K562 treated with DMSO at 1 percent for 24 hours (cell line): ENCODE data around the gene ADAR. TPM values are rescaled to one million over a fixed set of nuclear protein-coding genes. Genes with fewer than 3 reads are reported as not detected.

Experiments used
- total RNA-seq: library from RNA; unstranded; fragments of 300-600 nt; gene quantifications from 2 replicates; pipeline ENCODE4 v1.2.3, GENCODE V29; 2022; ENCODE audit warnings: low read depth; ENCODE audit not compliant: insufficient read depth

ADAR gene, protein sequence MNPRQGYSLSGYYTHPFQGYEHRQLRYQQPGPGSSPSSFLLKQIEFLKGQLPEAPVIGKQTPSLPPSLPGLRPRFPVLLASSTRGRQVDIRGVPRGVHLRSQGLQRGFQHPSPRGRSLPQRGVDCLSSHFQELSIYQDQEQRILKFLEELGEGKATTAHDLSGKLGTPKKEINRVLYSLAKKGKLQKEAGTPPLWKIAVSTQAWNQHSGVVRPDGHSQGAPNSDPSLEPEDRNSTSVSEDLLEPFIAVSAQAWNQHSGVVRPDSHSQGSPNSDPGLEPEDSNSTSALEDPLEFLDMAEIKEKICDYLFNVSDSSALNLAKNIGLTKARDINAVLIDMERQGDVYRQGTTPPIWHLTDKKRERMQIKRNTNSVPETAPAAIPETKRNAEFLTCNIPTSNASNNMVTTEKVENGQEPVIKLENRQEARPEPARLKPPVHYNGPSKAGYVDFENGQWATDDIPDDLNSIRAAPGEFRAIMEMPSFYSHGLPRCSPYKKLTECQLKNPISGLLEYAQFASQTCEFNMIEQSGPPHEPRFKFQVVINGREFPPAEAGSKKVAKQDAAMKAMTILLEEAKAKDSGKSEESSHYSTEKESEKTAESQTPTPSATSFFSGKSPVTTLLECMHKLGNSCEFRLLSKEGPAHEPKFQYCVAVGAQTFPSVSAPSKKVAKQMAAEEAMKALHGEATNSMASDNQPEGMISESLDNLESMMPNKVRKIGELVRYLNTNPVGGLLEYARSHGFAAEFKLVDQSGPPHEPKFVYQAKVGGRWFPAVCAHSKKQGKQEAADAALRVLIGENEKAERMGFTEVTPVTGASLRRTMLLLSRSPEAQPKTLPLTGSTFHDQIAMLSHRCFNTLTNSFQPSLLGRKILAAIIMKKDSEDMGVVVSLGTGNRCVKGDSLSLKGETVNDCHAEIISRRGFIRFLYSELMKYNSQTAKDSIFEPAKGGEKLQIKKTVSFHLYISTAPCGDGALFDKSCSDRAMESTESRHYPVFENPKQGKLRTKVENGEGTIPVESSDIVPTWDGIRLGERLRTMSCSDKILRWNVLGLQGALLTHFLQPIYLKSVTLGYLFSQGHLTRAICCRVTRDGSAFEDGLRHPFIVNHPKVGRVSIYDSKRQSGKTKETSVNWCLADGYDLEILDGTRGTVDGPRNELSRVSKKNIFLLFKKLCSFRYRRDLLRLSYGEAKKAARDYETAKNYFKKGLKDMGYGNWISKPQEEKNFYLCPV
- total RNA-seq = 70.6 and 77.2 TPM in 2 replicates

GRCh38 chr1:154607609-154608396, at the start of gene ADAR:
ADAR (minus strand) TSS chr1:154608186; CDS start chr1:154608006, 180 bp downstream.

DNA sequence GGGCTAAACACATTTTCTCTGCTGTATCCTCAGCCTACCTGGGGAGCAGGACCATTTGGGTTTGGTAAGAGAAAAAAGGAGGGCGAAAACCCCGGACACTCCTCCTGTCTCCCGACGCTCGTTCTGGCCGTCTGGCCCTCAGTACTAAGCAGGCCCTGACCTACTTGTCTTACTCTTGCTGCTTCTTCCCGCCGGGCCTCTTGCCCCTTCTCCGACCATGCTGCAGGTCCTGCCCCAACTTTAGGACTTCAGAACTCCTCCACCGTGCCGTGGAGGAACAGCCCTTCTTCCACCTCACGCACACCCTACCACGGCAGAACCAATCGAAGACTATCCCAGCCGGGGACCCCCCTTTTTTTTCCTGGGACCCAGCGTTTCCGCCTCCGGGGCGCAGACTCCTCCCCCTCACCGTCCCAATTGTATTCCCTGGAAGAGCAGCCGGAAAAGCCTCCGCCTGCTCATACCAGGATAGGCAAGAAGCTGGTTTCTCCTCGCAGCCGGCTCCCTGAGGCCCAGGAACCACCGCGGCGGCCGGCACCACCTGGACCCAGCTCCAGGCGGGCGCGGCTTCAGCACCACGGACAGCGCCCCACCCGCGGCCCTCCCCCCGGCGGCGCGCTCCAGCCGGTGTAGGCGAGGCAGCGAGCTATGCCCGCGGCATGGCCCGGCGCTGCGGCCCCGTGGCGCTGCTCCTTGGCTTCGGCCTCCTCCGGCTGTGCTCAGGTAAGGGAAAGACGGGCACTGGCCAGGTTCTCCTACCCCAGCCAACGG, 40.4 kb downstream of the ADAR start, which contains the start of gene CHRNB2:
CHRNB2 (plus strand) TSS at position 393 of the 771 bp plus-strand sequence; CDS start at position 660, 267 bp downstream.

DNA sequence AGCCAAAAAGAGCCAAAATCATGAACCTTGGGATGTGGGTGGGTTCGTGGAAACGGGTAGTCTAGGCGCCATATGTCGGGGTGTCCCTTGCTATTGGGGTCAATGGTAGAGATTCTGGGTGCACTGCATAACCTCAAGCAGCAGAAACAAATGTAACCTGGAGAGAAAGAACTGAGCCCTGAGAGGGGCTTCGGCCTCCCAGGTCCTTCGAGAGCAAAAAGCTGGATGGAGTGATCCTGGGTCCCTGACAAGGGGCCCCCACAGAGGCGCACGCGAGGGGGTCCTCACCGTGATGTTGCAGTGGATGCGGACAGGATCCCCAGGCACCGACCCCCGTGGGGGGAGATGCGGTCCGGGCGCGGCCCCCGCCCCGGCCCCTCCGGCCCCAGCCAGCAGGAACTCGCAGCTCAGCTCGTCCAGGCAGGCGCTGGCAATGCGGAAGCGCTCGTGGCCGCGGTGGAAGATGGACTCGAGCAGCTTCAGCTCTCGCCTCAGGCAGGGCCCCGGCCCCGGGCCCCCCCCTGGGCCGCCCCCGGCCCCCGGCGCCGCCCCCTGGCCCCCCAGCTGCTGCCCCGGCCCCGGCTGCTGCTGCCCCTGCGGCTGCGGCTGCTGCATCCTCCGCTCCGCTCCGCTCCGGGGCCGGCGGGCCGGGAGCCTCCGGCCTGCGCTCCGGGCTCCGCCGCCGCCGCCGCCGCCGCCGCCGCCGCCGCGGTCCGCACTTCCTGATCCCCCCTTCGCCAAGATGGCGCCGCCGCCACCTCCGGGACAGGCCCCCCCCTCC, 49.9 kb downstream of the ADAR start, which contains the start of gene UBE2Q1:
UBE2Q1 (minus strand) TSS at position 724 of the 781 bp plus-strand sequence; CDS start at position 615, 109 bp downstream.

Other genes with a start within 250 kb of the ADAR start
- 2.5 and 2.8 TPM in 2 replicates for gene IL6R, start 202.8 kb downstream of the ADAR start, total RNA-seq
- not detected in 2 replicates for gene TDRD10, start 106.0 kb downstream of the ADAR start, total RNA-seq
- gene SHE, start 105.8 kb downstream of the ADAR start, total RNA-seq = not detected in 2 replicates
- gene UBE2Q1, start 49.5 kb downstream of the ADAR start, total RNA-seq = 38.6 and 39.8 TPM in 2 replicates
- not detected in 2 replicates for gene CHRNB2, start 40.4 kb downstream of the ADAR start, total RNA-seq